ENCODE measurements around the gene TMEM11. TPM values are rescaled to one million over a fixed set of nuclear protein-coding genes. Genes with fewer than 3 reads are reported as not detected.

TMEM11 gene
- total RNA-seq, 1 experiment from 2014 or later = 33.5 TPM

DNA sequence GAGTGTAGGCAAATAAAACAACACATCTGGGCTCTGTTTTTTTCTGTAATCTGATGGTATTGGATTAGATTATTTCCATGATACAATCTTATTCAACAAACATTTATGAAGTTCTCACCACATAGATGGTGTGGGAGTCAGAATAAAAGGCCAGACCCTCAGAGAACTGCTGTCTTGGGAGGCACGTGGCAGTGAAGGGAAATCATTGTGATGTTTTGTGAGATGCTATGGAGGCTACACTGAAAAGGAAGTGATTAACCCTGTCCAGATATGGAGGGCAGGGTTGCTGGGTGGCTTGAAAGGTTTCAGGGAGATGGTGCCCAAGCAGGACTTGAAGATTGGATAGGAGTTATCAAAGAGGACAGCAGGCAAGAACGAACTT lies 51.6 kb downstream of the TMEM11 start:
- Mint-ChIP-seq H3K27ac (ENCODE audit: low read depth, unreplicated experiment) (no peak overlapping the region), H3K27me3 (ENCODE audit: insufficient read depth, unreplicated experiment) (no peaks in the 10 kb centered on the region), H3K4me3 (ENCODE audit: unreplicated experiment) (no peak overlapping the region), H3K36me3 (ENCODE audit: insufficient read depth, unreplicated experiment) (peaks cover 5% of the 10 kb centered on the region), H3K4me1 (ENCODE audit: insufficient read depth, unreplicated experiment) (no peaks in the 10 kb centered on the region), H3K9me3 (ENCODE audit: unreplicated experiment) (no peaks in the 10 kb centered on the region)
- intact Hi-C loops (cut with micrococcal nuclease) = no loop called here
- no TSS peak for BruUV-seq (replicated peaks)
- TF ChIP-seq, protein P1, sequence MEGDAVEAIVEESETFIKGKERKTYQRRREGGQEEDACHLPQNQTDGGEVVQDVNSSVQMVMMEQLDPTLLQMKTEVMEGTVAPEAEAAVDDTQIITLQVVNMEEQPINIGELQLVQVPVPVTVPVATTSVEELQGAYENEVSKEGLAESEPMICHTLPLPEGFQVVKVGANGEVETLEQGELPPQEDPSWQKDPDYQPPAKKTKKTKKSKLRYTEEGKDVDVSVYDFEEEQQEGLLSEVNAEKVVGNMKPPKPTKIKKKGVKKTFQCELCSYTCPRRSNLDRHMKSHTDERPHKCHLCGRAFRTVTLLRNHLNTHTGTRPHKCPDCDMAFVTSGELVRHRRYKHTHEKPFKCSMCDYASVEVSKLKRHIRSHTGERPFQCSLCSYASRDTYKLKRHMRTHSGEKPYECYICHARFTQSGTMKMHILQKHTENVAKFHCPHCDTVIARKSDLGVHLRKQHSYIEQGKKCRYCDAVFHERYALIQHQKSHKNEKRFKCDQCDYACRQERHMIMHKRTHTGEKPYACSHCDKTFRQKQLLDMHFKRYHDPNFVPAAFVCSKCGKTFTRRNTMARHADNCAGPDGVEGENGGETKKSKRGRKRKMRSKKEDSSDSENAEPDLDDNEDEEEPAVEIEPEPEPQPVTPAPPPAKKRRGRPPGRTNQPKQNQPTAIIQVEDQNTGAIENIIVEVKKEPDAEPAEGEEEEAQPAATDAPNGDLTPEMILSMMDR (IDR thresholded peaks at IDR 0.05; ENCODE audit: unreplicated experiment) = no peak
- ChIA-PET POLR2A (no interaction called here), CTCF (no interaction called here)
- DNase-seq (ENCODE audit: unreplicated experiment) = no peak

DNA sequence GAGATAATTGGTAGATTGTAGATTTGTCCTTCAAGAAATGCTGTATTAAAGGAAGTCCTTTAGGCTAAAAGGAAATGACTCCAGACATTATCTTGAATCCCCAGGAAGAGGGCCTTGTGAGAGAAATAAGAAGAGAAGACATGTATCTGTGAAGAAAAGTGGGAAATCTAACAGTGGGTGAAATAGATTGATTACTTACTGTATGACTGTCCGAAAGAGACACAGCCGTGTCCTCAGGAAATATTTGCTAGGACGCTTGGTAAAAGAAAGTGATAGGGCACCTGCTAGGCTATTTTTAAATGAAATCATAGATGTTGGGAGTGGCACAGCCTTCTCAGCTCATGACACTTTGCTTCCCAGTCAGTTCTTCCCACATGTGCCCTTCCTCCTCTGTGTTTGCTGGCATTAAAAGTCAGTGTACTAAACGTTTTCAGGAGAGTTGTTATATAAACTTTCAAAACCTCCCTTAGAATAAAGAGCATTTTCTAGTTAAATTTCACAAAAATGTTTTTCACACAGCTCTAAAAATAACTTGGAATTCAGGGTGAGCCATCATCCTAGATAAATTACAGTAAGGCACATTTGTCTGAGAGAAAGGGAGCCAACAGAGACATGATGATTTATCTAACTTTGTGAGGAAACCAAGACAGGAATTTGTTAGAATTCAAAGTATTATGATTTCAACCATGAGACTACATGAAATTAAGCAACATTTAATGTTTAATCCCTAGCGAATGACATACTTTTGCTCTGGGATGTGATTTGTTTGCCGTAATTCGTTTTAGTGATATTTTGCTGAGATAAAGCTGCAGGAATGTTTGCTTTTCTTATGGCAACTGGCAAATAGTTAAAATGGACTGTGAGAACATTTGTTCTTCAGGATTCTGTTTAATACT lies 52.2 kb downstream of the TMEM11 start:
- intact Hi-C loops (cut with micrococcal nuclease) = no loop called here
- BruUV-seq (replicated peaks) = no TSS peak
- Mint-ChIP-seq H3K4me3 (ENCODE audit: unreplicated experiment) (no peak overlapping the region), H3K9me3 (ENCODE audit: unreplicated experiment) (no peaks in the 10 kb centered on the region), H3K36me3 (ENCODE audit: insufficient read depth, unreplicated experiment) (peaks cover 5% of the 10 kb centered on the region), H3K4me1 (ENCODE audit: insufficient read depth, unreplicated experiment) (no peaks in the 10 kb centered on the region), H3K27ac (ENCODE audit: low read depth, unreplicated experiment) (no peak overlapping the region), H3K27me3 (ENCODE audit: insufficient read depth, unreplicated experiment) (no peaks in the 10 kb centered on the region)
- ChIA-PET CTCF (no interaction called here), POLR2A (no interaction called here)
- TF ChIP-seq, protein P1 (IDR thresholded peaks at IDR 0.05; ENCODE audit: unreplicated experiment) = no peak
- no peak for DNase-seq (ENCODE audit: unreplicated experiment)

DNA sequence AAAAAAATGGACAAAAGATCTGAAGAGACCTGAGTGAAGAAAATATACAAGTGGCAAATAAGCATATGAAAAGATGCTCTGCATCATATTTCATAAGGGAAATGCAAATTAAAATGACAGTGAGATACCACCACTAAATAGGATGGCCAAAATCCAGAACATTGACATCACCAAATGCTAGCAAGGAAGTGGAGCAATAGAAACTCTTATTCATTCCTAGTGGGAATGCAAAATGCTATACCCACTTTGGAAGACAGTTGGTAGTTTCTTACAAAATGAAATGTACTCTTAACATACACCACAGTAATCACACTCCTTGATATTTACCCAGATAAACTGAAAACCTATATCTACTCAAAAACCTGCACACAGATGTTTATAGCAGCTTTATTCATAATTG lies 53.6 kb downstream of the TMEM11 start:
- intact Hi-C loops (cut with micrococcal nuclease) = no loop called here
- Mint-ChIP-seq H3K36me3 (ENCODE audit: insufficient read depth, unreplicated experiment) (peaks cover 5% of the 10 kb centered on the region), H3K27ac (ENCODE audit: low read depth, unreplicated experiment) (no peak overlapping the region), H3K9me3 (ENCODE audit: unreplicated experiment) (peaks cover 8% of the 10 kb centered on the region), H3K4me1 (ENCODE audit: insufficient read depth, unreplicated experiment) (no peaks in the 10 kb centered on the region), H3K27me3 (ENCODE audit: insufficient read depth, unreplicated experiment) (no peaks in the 10 kb centered on the region), H3K4me3 (ENCODE audit: unreplicated experiment) (no peak overlapping the region)
- no peak for DNase-seq (ENCODE audit: unreplicated experiment)
- BruUV-seq (replicated peaks) = no TSS peak
- TF ChIP-seq, protein P1 (IDR thresholded peaks at IDR 0.05; ENCODE audit: unreplicated experiment) = no peak
- CTCF ChIA-PET = interaction anchor here (1.3 kb wide), 1 partner anchor 41 kb away, joined by 3 read pairs; no protein-coding TSS in a partner anchor
- POLR2A ChIA-PET = no interaction called here

DNA sequence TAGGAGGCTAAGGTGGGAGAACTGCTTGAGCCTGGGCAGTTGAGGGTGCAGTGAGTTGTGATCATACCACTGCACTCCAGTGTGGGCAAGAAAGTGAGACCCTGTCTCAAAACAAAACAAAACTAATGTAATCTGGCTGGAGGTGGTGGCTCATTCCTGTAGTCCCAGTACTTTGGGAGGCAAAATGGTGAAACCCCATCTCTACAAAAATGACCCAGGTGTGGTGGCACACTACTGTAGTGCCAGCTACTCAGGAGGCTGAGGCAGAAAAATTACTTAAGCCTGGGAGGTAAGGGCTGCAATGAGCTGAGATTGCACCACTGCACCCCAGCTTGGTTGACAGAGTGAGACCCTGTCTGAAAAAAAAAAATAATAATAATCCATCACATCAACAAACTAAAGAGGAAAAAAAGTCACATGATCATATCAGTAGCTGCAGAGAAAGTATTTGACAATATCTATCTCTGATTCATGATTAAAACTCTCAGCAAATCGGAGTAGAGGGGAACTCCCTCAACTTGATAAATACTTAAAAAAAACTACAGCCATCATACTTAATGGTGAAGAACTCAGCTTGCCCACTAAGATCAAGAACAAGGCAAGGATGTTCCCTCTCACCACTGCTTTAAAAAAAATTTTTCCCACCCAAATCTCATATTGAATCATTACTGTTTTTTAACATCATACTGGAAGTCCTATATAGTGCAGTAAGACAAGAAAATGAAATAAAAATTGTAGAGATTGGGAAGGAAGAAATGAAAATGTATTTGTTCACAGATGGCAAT lies 56.2 kb downstream of the TMEM11 start:
- intact Hi-C loops (cut with micrococcal nuclease) = no loop called here
- no peak overlapping the region for H3K27ac Mint-ChIP-seq (ENCODE audit: low read depth, unreplicated experiment)
- no peaks in the 10 kb centered on the region for H3K4me1 Mint-ChIP-seq (ENCODE audit: insufficient read depth, unreplicated experiment)
- ChIA-PET POLR2A (interaction anchor here (1.2 kb wide), 1 partner anchor 30 kb away, joined by 3 read pairs; no protein-coding TSS in a partner anchor), CTCF (interaction anchor here (0.7 to 0.9 kb wide), 2 partner anchors 35 to 93 kb away, joined by 3 read pairs; no protein-coding TSS in a partner anchor)
- H3K36me3 Mint-ChIP-seq (ENCODE audit: insufficient read depth, unreplicated experiment) = peaks cover 11% of the 10 kb centered on the region
- TF ChIP-seq, protein P1 (IDR thresholded peaks at IDR 0.05; ENCODE audit: unreplicated experiment) = no peak
- no TSS peak for BruUV-seq (replicated peaks)
- H3K9me3 Mint-ChIP-seq (ENCODE audit: unreplicated experiment) = peaks cover 31% of the 10 kb centered on the region
- no peak for DNase-seq (ENCODE audit: unreplicated experiment)
- no peaks in the 10 kb centered on the region for H3K27me3 Mint-ChIP-seq (ENCODE audit: insufficient read depth, unreplicated experiment)
- H3K4me3 Mint-ChIP-seq (ENCODE audit: unreplicated experiment) = no peak overlapping the region

Measured in MCF 10A (cell line).